Glutamatergic neuron (in vitro differentiated cells): ENCODE data around the gene NAV1. TPM values are rescaled to one million over a fixed set of nuclear protein-coding genes. Genes with fewer than 3 reads are reported as not detected.

ENCODE experiments used
- DNase-seq: peaks from one replicate; pipeline ENCODE4 v3.0.0; 2022
- H3K27ac Mint-ChIP-seq: one replicate; pipeline ENCODE4 v1.8.0; 2020; ENCODE audit warnings: mild to moderate bottlenecking, mixed read lengths, inconsistent platforms; ENCODE audit not compliant: unreplicated experiment
- H3K27me3 Mint-ChIP-seq: one replicate; pipeline ENCODE4 v1.8.0; 2020; ENCODE audit warnings: mild to moderate bottlenecking, moderate library complexity, mixed read lengths, inconsistent platforms; ENCODE audit not compliant: unreplicated experiment
- H3K36me3 Mint-ChIP-seq: one replicate; pipeline ENCODE4 v1.8.0; 2020; ENCODE audit warnings: mild to moderate bottlenecking, mixed read lengths, inconsistent platforms; ENCODE audit not compliant: unreplicated experiment
- H3K4me1 Mint-ChIP-seq: one replicate; pipeline ENCODE4 v1.8.0; 2020; ENCODE audit warnings: mild to moderate bottlenecking, low read depth, mixed read lengths, inconsistent platforms; ENCODE audit not compliant: unreplicated experiment
- H3K4me3 Mint-ChIP-seq: one replicate; pipeline ENCODE4 v1.8.0; 2020; ENCODE audit warnings: mild to moderate bottlenecking, mixed read lengths, inconsistent platforms; ENCODE audit not compliant: unreplicated experiment
- H3K9me3 Mint-ChIP-seq: one replicate; pipeline ENCODE4 v1.8.0; 2020; ENCODE audit warnings: mild to moderate bottlenecking, moderate library complexity, mixed read lengths, inconsistent platforms; ENCODE audit not compliant: unreplicated experiment
- CTCF ChIP-seq: fragments of 200-600 bp; sonication (generic); IDR thresholded peaks from one replicate; pipeline ENCODE4 v1.5.0; 2021; ENCODE audit not compliant: partially characterized antibody, unreplicated experiment
- total RNA-seq: library from RNA; stranded (reverse); fragmentation: NEBNext Ultra II Directional; extraction: Animal tissue kit (Norgen Biotek cat#: 25700); gene quantifications from one replicate; pipeline ENCODE4 v1.2.1, GENCODE V29; 2021; ENCODE audit not compliant: unreplicated experiment

Gene NAV1
- total RNA-seq, 1 donor from 2014 or later = 124 TPM

DNA sequence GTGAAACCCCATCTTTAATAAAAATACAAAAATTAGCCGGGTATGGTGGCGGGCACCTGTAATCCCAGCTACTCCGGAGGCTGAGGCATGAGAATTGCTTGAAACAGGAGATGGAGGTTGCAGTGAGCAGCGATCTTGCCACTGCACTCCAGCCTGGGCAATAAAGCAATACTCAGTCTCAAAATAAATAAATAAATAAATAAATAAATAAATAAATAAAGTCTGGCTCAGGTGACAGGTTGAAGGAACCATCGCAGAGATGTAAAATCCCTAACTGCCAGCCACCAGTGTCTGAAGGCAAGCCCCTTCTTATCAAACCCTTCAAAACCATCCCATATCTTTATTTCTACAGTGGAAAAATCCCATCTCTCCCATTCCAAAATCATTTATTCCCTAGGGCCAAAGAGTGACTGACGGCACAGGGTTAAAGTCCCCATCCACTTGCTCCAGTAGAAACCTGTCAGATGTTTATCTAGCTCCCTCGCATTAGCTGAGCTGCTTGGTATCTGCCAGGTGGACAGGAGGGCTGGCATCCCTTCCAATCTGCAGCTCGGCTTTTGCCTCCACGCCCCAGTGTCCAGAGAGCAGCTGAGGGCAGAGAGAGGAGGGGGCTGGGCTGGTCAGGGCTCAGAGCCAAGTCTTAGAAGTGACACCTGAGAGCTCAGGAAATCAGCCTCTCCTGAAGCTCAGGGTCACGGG lies 37.0 kb upstream of the NAV1 start:
- Mint-ChIP-seq H3K4me1 (peaks cover 7% of the 10 kb centered on the region), H3K4me3 (no peak overlapping the region), H3K9me3 (peaks cover 2% of the 10 kb centered on the region), H3K36me3 (no peaks in the 10 kb centered on the region), H3K27ac (no peak overlapping the region), H3K27me3 (peaks cover 6% of the 10 kb centered on the region)
- no peak for DNase-seq
- no peak for TF ChIP-seq CTCF

DNA sequence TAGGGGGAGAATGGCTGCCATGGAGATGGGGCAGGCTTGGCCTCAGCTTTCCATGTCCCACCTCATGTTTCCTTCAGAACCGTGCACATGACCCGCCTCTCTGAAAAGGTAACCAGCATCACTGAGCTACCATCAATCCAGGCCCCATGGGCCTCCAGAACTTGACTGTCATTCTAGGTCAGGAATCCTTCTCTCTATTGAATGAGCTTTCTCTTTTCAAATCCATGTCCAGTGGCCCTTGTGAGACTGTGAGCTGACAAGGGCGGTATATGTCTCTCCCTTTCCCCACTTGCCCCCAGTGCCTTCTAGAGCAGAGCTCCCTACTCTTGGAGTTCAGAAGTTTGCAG lies 36.4 kb upstream of the NAV1 start:
- Mint-ChIP-seq H3K27ac (no peak overlapping the region), H3K4me3 (no peak overlapping the region), H3K4me1 (peaks cover 7% of the 10 kb centered on the region), H3K27me3 (peaks cover 9% of the 10 kb centered on the region), H3K9me3 (peaks cover 2% of the 10 kb centered on the region), H3K36me3 (no peaks in the 10 kb centered on the region)
- DNase-seq = no peak
- TF ChIP-seq CTCF = no peak

DNA sequence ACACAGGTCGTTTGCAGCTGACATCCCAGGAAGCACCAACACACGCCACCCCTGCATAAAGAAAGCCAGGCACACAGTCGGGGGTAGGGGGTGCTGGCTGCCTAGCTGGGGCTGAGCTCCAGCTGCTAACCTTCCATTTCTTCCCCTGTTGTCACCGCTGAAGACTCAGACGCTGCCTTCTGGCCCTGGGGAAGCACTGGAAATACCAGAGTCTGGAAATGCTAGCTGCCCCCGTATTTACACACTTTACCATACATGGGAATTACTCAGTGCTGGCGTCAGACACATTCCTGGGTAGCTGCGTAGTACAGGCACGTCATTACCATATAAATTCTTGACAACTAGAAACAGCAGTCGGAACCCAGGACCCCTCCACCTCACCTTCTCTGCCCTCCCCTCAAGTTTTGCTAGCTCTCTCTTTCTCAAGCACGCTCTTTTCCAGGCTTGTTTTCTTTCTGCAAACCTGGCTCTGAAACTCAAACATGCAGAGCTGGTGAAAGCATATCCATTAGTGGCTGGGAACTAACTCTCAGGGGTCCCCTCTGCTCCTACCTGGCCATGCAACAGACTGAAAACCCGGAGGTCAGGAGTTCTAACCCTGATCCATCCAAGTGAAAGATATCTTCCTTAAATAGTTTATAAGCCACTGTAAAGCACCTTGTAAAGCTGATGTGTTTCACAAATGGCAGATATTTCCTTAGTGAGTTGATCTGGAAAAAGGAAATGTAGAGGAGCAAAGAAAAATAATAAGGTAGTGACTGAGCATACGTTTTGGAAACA lies 35.3 kb upstream of the NAV1 start:
- no peak overlapping the region for H3K27ac Mint-ChIP-seq
- H3K27me3 Mint-ChIP-seq = peaks cover 11% of the 10 kb centered on the region
- H3K4me1 Mint-ChIP-seq = peaks cover 7% of the 10 kb centered on the region
- H3K4me3 Mint-ChIP-seq = no peak overlapping the region
- no peaks in the 10 kb centered on the region for H3K9me3 Mint-ChIP-seq
- TF ChIP-seq CTCF = no peak
- no peaks in the 10 kb centered on the region for H3K36me3 Mint-ChIP-seq
- peak; percentile 43 for DNase-seq

- no peak overlapping the region for H3K27ac Mint-ChIP-seq
- peaks cover 3% of the 10 kb centered on the region for H3K9me3 Mint-ChIP-seq
- TF ChIP-seq CTCF = no peak
- H3K36me3 Mint-ChIP-seq = peaks cover 2% of the 10 kb centered on the region
- no peak overlapping the region for H3K4me3 Mint-ChIP-seq
- H3K27me3 Mint-ChIP-seq = peaks cover 8% of the 10 kb centered on the region
- peaks cover 7% of the 10 kb centered on the region for H3K4me1 Mint-ChIP-seq
- no peak for DNase-seq
Observed at GRCh38 chr1:201504179-201504631, 34.7 kb upstream of the NAV1 start.
